ENCODE measurements around the gene DNAJC3. TPM values are rescaled to one million over a fixed set of nuclear protein-coding genes. Genes with fewer than 3 reads are reported as not detected.

The DNAJC3 gene
- polyA plus RNA-seq (2013, experiment 1 of 2), result 7.1 TPM
- polyA plus RNA-seq (2013, experiment 2 of 2), result 7.4 TPM

- H3K4ac ChIP-seq (ENCODE audit: low read length), result no peak within 1 kb of the TSS
- no peaks in the 10 kb centered on the region for H3K79me1 ChIP-seq (ENCODE audit: low read depth, low read length)
- H2AK5ac ChIP-seq (ENCODE audit: low read depth, low read length), result no peak within 1 kb of the TSS
- H4K91ac ChIP-seq (ENCODE audit: low read depth, low read length, poor library complexity), result no peak within 1 kb of the TSS
- no peaks in the 10 kb centered on the region for H3K36me3 ChIP-seq (replicated peaks in 1 of 2; ENCODE audit: control insufficient read depth in 2 of 2, insufficient read depth in 2 of 2, low read length in 2 of 2)
- H3K4me1 ChIP-seq (ENCODE audit: control insufficient read depth in 2 of 2, insufficient read depth in 1 of 2, low read depth in 1 of 2, low read length in 2 of 2), result peaks cover 2 to 7% of the 10 kb centered on the region in 2 donors
- peak within 1 kb of the TSS; percentile 86 for H3K9ac ChIP-seq (ENCODE audit: low read depth, low read length, poor library complexity)
- WGBS, 2 donors (ENCODE audit: extremely low coverage in 2 of 2, insufficient read length in 2 of 2, insufficient replicate concordance in 1 of 2), result no CpG with 5 or more reads among the region's 90 CpGs
- H2BK5ac ChIP-seq (ENCODE audit: low read length), result peak within 1 kb of the TSS; percentile 47
- H2BK12ac ChIP-seq (ENCODE audit: low read length), result no peak within 1 kb of the TSS
- no peak within 1 kb of the TSS for H4K8ac ChIP-seq (ENCODE audit: low read depth, low read length)
- H2BK120ac ChIP-seq (ENCODE audit: low read depth, low read length), result no peak within 1 kb of the TSS
- DNase-seq (ENCODE audit: low spot score), result peak; percentile 99
- H3K9me3 ChIP-seq (replicated peaks in 1 of 2; ENCODE audit: control insufficient read depth in 2 of 2, insufficient read depth in 1 of 2, low read depth in 1 of 2, low read length in 2 of 2), result peaks cover under 1 to 2% of the 10 kb centered on the region in 2 donors
- peak within 1 kb of the TSS; percentile 47 for H3K14ac ChIP-seq (ENCODE audit: low read length)
- peak within 1 kb of the TSS; percentile 96 for H3K18ac ChIP-seq (ENCODE audit: low read length)
- peak within 1 kb of the TSS; percentile 0 for H2BK15ac ChIP-seq (ENCODE audit: low read length)
- peak within 1 kb of the TSS; percentile 85 for H3K4me2 ChIP-seq (ENCODE audit: insufficient read depth, low read length, poor library complexity, severe bottlenecking)
- H2AFZ ChIP-seq (ENCODE audit: low read length), result peak within 1 kb of the TSS; percentile 98
- H3K27ac ChIP-seq (replicated peaks; ENCODE audit: low read length), result peak within 1 kb of the TSS; percentile 96
- no peaks in the 10 kb centered on the region for H3K27me3 ChIP-seq (ENCODE audit: control insufficient read depth in 3 of 3, insufficient read depth in 3 of 3, low read depth in 1 of 3, low read length in 3 of 3)
- H3K4me3 ChIP-seq (ENCODE audit: low read length in 2 of 2), result peak within 1 kb of the TSS; percentile 86 to 99
- H3K23ac ChIP-seq (ENCODE audit: low read depth, low read length, poor library complexity), result peak within 1 kb of the TSS; percentile 26
These were observed at the start of gene DNAJC3 for GRCh38 chr13:95676762-95677563. Gene DNAJC3 (plus strand): TSS chr13:95677139. CDS start chr13:95677256, 117 bp downstream.

- no peaks in the 10 kb centered on the region for H3K9me3 ChIP-seq (replicated peaks in 1 of 2; ENCODE audit: control insufficient read depth in 2 of 2, insufficient read depth in 1 of 2, low read depth in 1 of 2, low read length in 2 of 2)
- no peak overlapping the region for H3K9ac ChIP-seq (ENCODE audit: low read depth, low read length, poor library complexity)
- no peak overlapping the region for H4K8ac ChIP-seq (ENCODE audit: low read depth, low read length)
- H4K91ac ChIP-seq (ENCODE audit: low read depth, low read length, poor library complexity), result no peak overlapping the region
- H3K4me1 ChIP-seq (ENCODE audit: control insufficient read depth in 2 of 2, insufficient read depth in 1 of 2, low read depth in 1 of 2, low read length in 2 of 2), result no peaks in the 10 kb centered on the region
- no peak overlapping the region for H3K4me2 ChIP-seq (ENCODE audit: insufficient read depth, low read length, poor library complexity, severe bottlenecking)
- no CpG with 5 or more reads among the region's 1 CpG for WGBS, 2 donors (ENCODE audit: extremely low coverage in 2 of 2, insufficient read length in 2 of 2, insufficient replicate concordance in 1 of 2)
- H3K4me3 ChIP-seq (ENCODE audit: low read length in 2 of 2), result no peak overlapping the region
- DNase-seq (ENCODE audit: low spot score), result no peak
- no peaks in the 10 kb centered on the region for H3K27me3 ChIP-seq (ENCODE audit: control insufficient read depth in 3 of 3, insufficient read depth in 3 of 3, low read depth in 1 of 3, low read length in 3 of 3)
- H3K14ac ChIP-seq (ENCODE audit: low read length), result no peak overlapping the region
- no peak overlapping the region for H3K4ac ChIP-seq (ENCODE audit: low read length)
- no peak overlapping the region for H2BK12ac ChIP-seq (ENCODE audit: low read length)
- H3K23ac ChIP-seq (ENCODE audit: low read depth, low read length, poor library complexity), result no peak overlapping the region
- peaks cover 36 to 99% of the 10 kb centered on the region in 2 donors for H3K36me3 ChIP-seq (replicated peaks in 1 of 2; ENCODE audit: control insufficient read depth in 2 of 2, insufficient read depth in 2 of 2, low read length in 2 of 2)
- H3K18ac ChIP-seq (ENCODE audit: low read length), result no peak overlapping the region
- H3K79me1 ChIP-seq (ENCODE audit: low read depth, low read length), result no peaks in the 10 kb centered on the region
- H2BK120ac ChIP-seq (ENCODE audit: low read depth, low read length), result no peak overlapping the region
- no peak overlapping the region for H2BK5ac ChIP-seq (ENCODE audit: low read length)
- H3K27ac ChIP-seq (replicated peaks; ENCODE audit: low read length), result no peak overlapping the region
- H2AK5ac ChIP-seq (ENCODE audit: low read depth, low read length), result no peak overlapping the region
- no peak overlapping the region for H2BK15ac ChIP-seq (ENCODE audit: low read length)
- H2AFZ ChIP-seq (ENCODE audit: low read length), result no peak overlapping the region
These were observed 49.3 kb upstream of the DNAJC3 start for GRCh38 chr13:95627590-95627989.

GRCh38 chr13:95628488-95628887 lies 48.5 kb upstream of the DNAJC3 start:
- Histone ChIP-seq H2BK12ac (ENCODE audit: low read length) (no peak overlapping the region), H3K27ac (replicated peaks; ENCODE audit: low read length) (no peak overlapping the region), H3K9me3 (replicated peaks in 1 of 2; ENCODE audit: control insufficient read depth in 2 of 2, insufficient read depth in 1 of 2, low read depth in 1 of 2, low read length in 2 of 2) (no peaks in the 10 kb centered on the region), H2AK5ac (ENCODE audit: low read depth, low read length) (no peak overlapping the region), H3K79me1 (ENCODE audit: low read depth, low read length) (no peaks in the 10 kb centered on the region), H3K18ac (ENCODE audit: low read length) (no peak overlapping the region), H3K9ac (ENCODE audit: low read depth, low read length, poor library complexity) (no peak overlapping the region), H3K36me3 (replicated peaks in 1 of 2; ENCODE audit: control insufficient read depth in 2 of 2, insufficient read depth in 2 of 2, low read length in 2 of 2) (peaks cover 36 to 99% of the 10 kb centered on the region in 2 donors), H4K8ac (ENCODE audit: low read depth, low read length) (no peak overlapping the region), H2BK120ac (ENCODE audit: low read depth, low read length) (no peak overlapping the region), H3K4me3 (ENCODE audit: low read length in 2 of 2) (no peak overlapping the region), H2BK5ac (ENCODE audit: low read length) (no peak overlapping the region), H2BK15ac (ENCODE audit: low read length) (no peak overlapping the region), H3K27me3 (ENCODE audit: control insufficient read depth in 3 of 3, insufficient read depth in 3 of 3, low read depth in 1 of 3, low read length in 3 of 3) (no peaks in the 10 kb centered on the region), H4K91ac (ENCODE audit: low read depth, low read length, poor library complexity) (no peak overlapping the region), H2AFZ (ENCODE audit: low read length) (no peak overlapping the region), H3K4me1 (ENCODE audit: control insufficient read depth in 2 of 2, insufficient read depth in 1 of 2, low read depth in 1 of 2, low read length in 2 of 2) (no peaks in the 10 kb centered on the region), H3K23ac (ENCODE audit: low read depth, low read length, poor library complexity) (no peak overlapping the region), H3K4ac (ENCODE audit: low read length) (no peak overlapping the region), H3K14ac (ENCODE audit: low read length) (no peak overlapping the region), H3K4me2 (ENCODE audit: insufficient read depth, low read length, poor library complexity, severe bottlenecking) (no peak overlapping the region)
- WGBS, 2 donors (ENCODE audit: extremely low coverage in 2 of 2, insufficient read length in 2 of 2, insufficient replicate concordance in 1 of 2), result no CpG with 5 or more reads among the region's 1 CpG
- DNase-seq (ENCODE audit: low spot score), result no peak

- DNase-seq (ENCODE audit: low spot score), result no peak
- Histone ChIP-seq H3K14ac (ENCODE audit: low read length) (no peak overlapping the region), H3K9me3 (replicated peaks in 1 of 2; ENCODE audit: control insufficient read depth in 2 of 2, insufficient read depth in 1 of 2, low read depth in 1 of 2, low read length in 2 of 2) (no peaks in the 10 kb centered on the region), H4K91ac (ENCODE audit: low read depth, low read length, poor library complexity) (no peak overlapping the region), H3K18ac (ENCODE audit: low read length) (no peak overlapping the region), H2AK5ac (ENCODE audit: low read depth, low read length) (no peak overlapping the region), H2BK5ac (ENCODE audit: low read length) (no peak overlapping the region), H3K36me3 (replicated peaks in 1 of 2; ENCODE audit: control insufficient read depth in 2 of 2, insufficient read depth in 2 of 2, low read length in 2 of 2) (peaks cover 39 to 99% of the 10 kb centered on the region in 2 donors), H4K8ac (ENCODE audit: low read depth, low read length) (no peak overlapping the region), H3K23ac (ENCODE audit: low read depth, low read length, poor library complexity) (no peak overlapping the region), H3K9ac (ENCODE audit: low read depth, low read length, poor library complexity) (no peak overlapping the region), H3K4me1 (ENCODE audit: control insufficient read depth in 2 of 2, insufficient read depth in 1 of 2, low read depth in 1 of 2, low read length in 2 of 2) (no peaks in the 10 kb centered on the region), H3K4ac (ENCODE audit: low read length) (no peak overlapping the region), H2AFZ (ENCODE audit: low read length) (no peak overlapping the region), H3K27ac (replicated peaks; ENCODE audit: low read length) (no peak overlapping the region), H3K27me3 (ENCODE audit: control insufficient read depth in 3 of 3, insufficient read depth in 3 of 3, low read depth in 1 of 3, low read length in 3 of 3) (no peaks in the 10 kb centered on the region), H2BK15ac (ENCODE audit: low read length) (no peak overlapping the region), H3K4me2 (ENCODE audit: insufficient read depth, low read length, poor library complexity, severe bottlenecking) (no peak overlapping the region), H2BK12ac (ENCODE audit: low read length) (no peak overlapping the region), H3K79me1 (ENCODE audit: low read depth, low read length) (no peaks in the 10 kb centered on the region), H3K4me3 (ENCODE audit: low read length in 2 of 2) (peak overlapping the region in 1 of 2 donors; percentile 11), H2BK120ac (ENCODE audit: low read depth, low read length) (no peak overlapping the region)
- WGBS, 2 donors (ENCODE audit: extremely low coverage in 2 of 2, insufficient read length in 2 of 2, insufficient replicate concordance in 1 of 2), result no CpG with 5 or more reads among the region's 4 CpGs
These were observed 47.9 kb upstream of the DNAJC3 start for GRCh38 chr13:95629071-95629470.

Measured in neuronal stem cell (in vitro differentiated cells).